H9 (cell line): ENCODE results near the gene PCGF2. TPM values are rescaled to one million over a fixed set of nuclear protein-coding genes. Genes with fewer than 3 reads are reported as not detected.

Source experiments
- DNase-seq: peaks from one replicate; pipeline ENCODE4 v3.0.0-alpha.2; 2017
- H2AFZ ChIP-seq: one replicate; pipeline ENCODE4 v1.6.1; 2013; ENCODE audit warnings: mild to moderate bottlenecking, low read length, control low read depth, moderate library complexity
- H2AK5ac ChIP-seq: 2 replicates; pipeline ENCODE4 v1.6.1; 2013; ENCODE audit warnings: low read length, control low read depth, mixed read lengths; ENCODE audit not compliant: insufficient read length
- H2BK120ac ChIP-seq: one replicate; pipeline ENCODE4 v1.6.1; 2013; ENCODE audit warnings: low read depth, mild to moderate bottlenecking, low read length, control low read depth, inconsistent platforms; ENCODE audit not compliant: poor library complexity, severe bottlenecking
- H2BK12ac ChIP-seq: 2 replicates; pipeline ENCODE4 v1.6.1; 2013; ENCODE audit warnings: low read length, control low read depth, mixed read lengths, low read depth; ENCODE audit not compliant: insufficient read length
- H2BK15ac ChIP-seq: 2 replicates; pipeline ENCODE4 v1.6.1; 2013; ENCODE audit warnings: low read depth, low read length, control low read depth
- H2BK20ac ChIP-seq: one replicate; pipeline ENCODE4 v1.6.1; 2013; ENCODE audit warnings: low read depth, mild to moderate bottlenecking, low read length, control low read depth, inconsistent platforms; ENCODE audit not compliant: poor library complexity, severe bottlenecking
- H2BK5ac ChIP-seq: 2 replicates; pipeline ENCODE4 v1.6.1; 2013; ENCODE audit warnings: low read length, control low read depth, mixed read lengths; ENCODE audit not compliant: insufficient read length
- H3K14ac ChIP-seq: 2 replicates; pipeline ENCODE4 v1.6.1; 2013; ENCODE audit warnings: low read length, control low read depth; ENCODE audit not compliant: insufficient read depth
- H3K18ac ChIP-seq: 2 replicates; pipeline ENCODE4 v1.6.1; 2013; ENCODE audit warnings: low read depth, mild to moderate bottlenecking, mixed read lengths, low read length, control low read depth; ENCODE audit not compliant: insufficient read length
- H3K23ac ChIP-seq: 2 replicates; pipeline ENCODE4 v1.6.1; 2013; ENCODE audit warnings: low read length, control low read depth, mixed read lengths, low read depth; ENCODE audit not compliant: insufficient read length
- H3K23me2 ChIP-seq: 2 replicates; pipeline ENCODE4 v1.6.1; 2013; ENCODE audit warnings: low read depth, mild to moderate bottlenecking, mixed read lengths, low read length, control low read depth; ENCODE audit not compliant: insufficient read length, poor library complexity, severe bottlenecking
- H3K27ac ChIP-seq: 2 replicates; pipeline ENCODE4 v1.5.1; 2013; ENCODE audit warnings: low read length, control low read depth, mixed read lengths, low read depth; ENCODE audit not compliant: insufficient read length
- H3K27me3 ChIP-seq: 2 replicates; pipeline ENCODE4 v1.6.1; 2013; ENCODE audit warnings: low read length, control low read depth, inconsistent platforms; ENCODE audit not compliant: insufficient read depth
- H3K4ac ChIP-seq: 2 replicates; pipeline ENCODE4 v1.6.1; 2013; ENCODE audit warnings: low read depth, mild to moderate bottlenecking, control low read depth, inconsistent platforms, low read length, moderate library complexity
- H3K4me1 ChIP-seq: 2 replicates; pipeline ENCODE4 v1.6.1; 2013; ENCODE audit warnings: low read length, control low read depth, inconsistent platforms; ENCODE audit not compliant: insufficient read depth
- H3K4me2 ChIP-seq: 2 replicates; pipeline ENCODE4 v1.6.1; 2013; ENCODE audit warnings: low read length, control low read depth, mixed read lengths; ENCODE audit not compliant: insufficient read length, insufficient read depth
- H3K56ac ChIP-seq: 2 replicates; pipeline ENCODE4 v1.6.1; 2013; ENCODE audit warnings: low read depth, mild to moderate bottlenecking, mixed read lengths, low read length, control low read depth; ENCODE audit not compliant: insufficient read length
- H3K79me1 ChIP-seq: 2 replicates; pipeline ENCODE4 v1.6.1; 2013; ENCODE audit warnings: low read depth, mild to moderate bottlenecking, moderate library complexity, low read length, control low read depth, inconsistent platforms; ENCODE audit not compliant: insufficient read depth, poor library complexity, severe bottlenecking
- H3K79me2 ChIP-seq: 2 replicates; pipeline ENCODE4 v1.6.1; 2013; ENCODE audit warnings: low read length, control low read depth, inconsistent platforms; ENCODE audit not compliant: insufficient read depth
- H3K9ac ChIP-seq: 2 replicates; pipeline ENCODE4 v1.6.1; 2013; ENCODE audit warnings: low read length, control low read depth, mixed read lengths; ENCODE audit not compliant: insufficient read length; ENCODE audit errors: extremely low read depth
- H3K9me3 ChIP-seq: one replicate; pipeline ENCODE4 v1.6.1; 2013; ENCODE audit warnings: low read depth, low read length, inconsistent platforms; ENCODE audit not compliant: control insufficient read depth
- H3T11ph ChIP-seq: one replicate; pipeline ENCODE4 v1.6.1; 2013; ENCODE audit warnings: mild to moderate bottlenecking, low read length, control low read depth, inconsistent platforms
- H4K20me1 ChIP-seq: one replicate; pipeline ENCODE4 v1.6.1; 2013; ENCODE audit not compliant: control insufficient read depth, insufficient read length, insufficient read depth
- H4K5ac ChIP-seq: 2 replicates; pipeline ENCODE4 v1.6.1; 2013; ENCODE audit warnings: low read depth, mild to moderate bottlenecking, mixed read lengths, low read length, control low read depth; ENCODE audit not compliant: insufficient read length
- H4K8ac ChIP-seq: replicated peaks from 2 replicates; pipeline ENCODE4 v1.6.1; 2013; ENCODE audit warnings: low read length, control low read depth, mixed read lengths, low read depth; ENCODE audit not compliant: insufficient read length
- H4K91ac ChIP-seq: 2 replicates; pipeline ENCODE4 v1.6.1; 2013; ENCODE audit warnings: low read depth, mild to moderate bottlenecking, moderate library complexity, mixed read lengths, low read length, control low read depth; ENCODE audit not compliant: insufficient read length
- H3K27ac Mint-ChIP-seq, 3 experiments: 2 replicates in 2 of 3; 3 replicates in 1 of 3; pipeline ENCODE4 v1.8.0; 2020 to 2021; ENCODE audit warnings: mixed read lengths in 3 of 3, mild to moderate bottlenecking in 1 of 3, moderate library complexity in 1 of 3
- H3K27me3 Mint-ChIP-seq: 2 replicates; pipeline ENCODE4 v1.8.0; 2021; ENCODE audit warnings: low read depth, mild to moderate bottlenecking, moderate library complexity, mixed read lengths
- H3K36me3 Mint-ChIP-seq, 3 experiments: 2 replicates in 2 of 3; 3 replicates in 1 of 3; pipeline ENCODE4 v1.8.0; 2020 to 2021; ENCODE audit warnings: low read depth in 3 of 3, mixed read lengths in 3 of 3; ENCODE audit not compliant: insufficient read depth in 1 of 3
- H3K4me1 Mint-ChIP-seq, 2 experiments: 2 replicates each; pipeline ENCODE4 v1.8.0; 2020; ENCODE audit warnings: mixed read lengths in 2 of 2
- H3K4me3 Mint-ChIP-seq, 2 experiments: 2 replicates in 1 of 2; 3 replicates in 1 of 2; pipeline ENCODE4 v1.8.0; 2020 to 2021; ENCODE audit warnings: mild to moderate bottlenecking in 2 of 2, mixed read lengths in 2 of 2, moderate library complexity in 1 of 2
- H3K9me3 Mint-ChIP-seq, 2 experiments: 2 replicates in 1 of 2; 3 replicates in 1 of 2; pipeline ENCODE4 v1.8.0; 2020; ENCODE audit warnings: mild to moderate bottlenecking in 2 of 2, mixed read lengths in 2 of 2, moderate library complexity in 1 of 2
- WGBS: extraction: QIAGEN DNeasy Blood & Tissue Kit; methylation state at CpG from one replicate; pipeline ENCODE4 v1.1.7; 2013; ENCODE audit warnings: missing lambda C conversion rate, low lambda C conversion rate, mixed read lengths; ENCODE audit not compliant: insufficient read length; ENCODE audit errors: extremely low coverage; 5-methylcytosine and 5-hydroxymethylcytosine counted together
- total RNA-seq: library from RNA; stranded (reverse); gene quantifications from 2 replicates; pipeline ENCODE4 v1.2.1, GENCODE V29; 2021
- TF ChIP-seq, protein P1 (sequence below): fragments of 200-600 bp; sonication (generic); conservative IDR thresholded peaks from 3 replicates; pipeline ENCODE4 v1.8.0; 2021; ENCODE audit warnings: antibody characterized with exemption, mild to moderate bottlenecking

Gene PCGF2
- total RNA-seq, 1 experiment from 2014 or later, result 106 TPM

DNA sequence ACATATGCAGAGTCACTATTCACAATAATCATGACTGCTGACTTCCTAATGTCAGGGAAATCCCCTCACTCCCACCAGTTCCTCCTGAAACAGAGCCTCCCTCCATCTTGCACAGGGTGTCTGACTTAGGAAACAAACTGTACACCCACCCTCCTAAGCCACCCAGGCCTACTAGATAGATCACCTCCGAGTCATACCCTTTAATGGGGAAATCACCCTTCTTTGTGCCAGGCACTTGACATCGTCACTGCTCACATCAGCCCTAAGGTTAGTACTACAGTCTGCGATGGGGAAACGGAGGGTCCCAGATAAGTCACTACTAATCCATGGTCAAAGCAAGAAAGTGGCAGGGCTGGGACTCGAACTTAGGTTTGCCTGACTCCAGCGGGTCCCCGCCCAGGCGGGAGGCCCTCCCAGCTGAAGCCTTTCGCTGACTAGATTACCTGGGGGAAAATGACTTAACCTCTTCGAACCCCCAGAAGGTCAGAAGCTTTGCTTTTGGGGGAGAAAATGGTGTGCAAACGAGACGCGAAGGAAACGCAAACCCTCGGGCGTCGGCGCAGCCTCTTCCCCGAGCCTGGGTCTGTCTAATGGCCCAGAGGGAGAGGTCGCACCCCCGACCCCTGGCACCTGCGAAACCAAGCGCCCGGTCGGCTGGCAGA is 46.5 kb downstream of the PCGF2 start:
- Histone ChIP-seq H3K27me3 (peaks cover 66% of the 10 kb centered on the region), H2BK15ac (no peak overlapping the region), H3K14ac (no peak overlapping the region), H4K5ac (no peak overlapping the region), H2BK12ac (no peak overlapping the region), H2BK5ac (no peak overlapping the region), H3K4ac (no peak overlapping the region), H3K9me3 (no peaks in the 10 kb centered on the region), H3K4me1 (peaks cover under 1% of the 10 kb centered on the region; the same call in 1 of the 2 replicates), H4K20me1 (no peaks in the 10 kb centered on the region), H3K4me2 (peak overlapping the region; percentile 47), H3T11ph (no peak overlapping the region), H3K23me2 (peaks cover 22% of the 10 kb centered on the region), H3K18ac (no peak overlapping the region), H2AK5ac (no peak overlapping the region), H2AFZ (no peak overlapping the region), H3K79me2 (no peaks in the 10 kb centered on the region), H3K79me1 (no peaks in the 10 kb centered on the region), H3K23ac (no peak overlapping the region), H2BK20ac (no peak overlapping the region), H3K56ac (no peak overlapping the region), H4K91ac (no peak overlapping the region), H4K8ac (no peak overlapping the region), H2BK120ac (no peak overlapping the region), H3K27ac (no peak overlapping the region), H3K9ac (no peak overlapping the region)
- Mint-ChIP-seq H3K27me3 (peaks cover 91% of the 10 kb centered on the region), H3K36me3 (no peaks in the 10 kb centered on the region; a peak in 1 of 7 replicates), H3K4me1 (peaks cover 31 to 38% of the 10 kb centered on the region in 2 experiments), H3K4me3 (peak overlapping the region; percentile 50 to 72), H3K27ac (no peak overlapping the region), H3K9me3 (peaks cover 0 to 3% of the 10 kb centered on the region in 2 experiments; a peak in 3 of 5 replicates)
- DNase-seq, result no peak
- WGBS, result no CpG with 5 or more reads among the region's 25 CpGs
- TF ChIP-seq, protein P1, sequence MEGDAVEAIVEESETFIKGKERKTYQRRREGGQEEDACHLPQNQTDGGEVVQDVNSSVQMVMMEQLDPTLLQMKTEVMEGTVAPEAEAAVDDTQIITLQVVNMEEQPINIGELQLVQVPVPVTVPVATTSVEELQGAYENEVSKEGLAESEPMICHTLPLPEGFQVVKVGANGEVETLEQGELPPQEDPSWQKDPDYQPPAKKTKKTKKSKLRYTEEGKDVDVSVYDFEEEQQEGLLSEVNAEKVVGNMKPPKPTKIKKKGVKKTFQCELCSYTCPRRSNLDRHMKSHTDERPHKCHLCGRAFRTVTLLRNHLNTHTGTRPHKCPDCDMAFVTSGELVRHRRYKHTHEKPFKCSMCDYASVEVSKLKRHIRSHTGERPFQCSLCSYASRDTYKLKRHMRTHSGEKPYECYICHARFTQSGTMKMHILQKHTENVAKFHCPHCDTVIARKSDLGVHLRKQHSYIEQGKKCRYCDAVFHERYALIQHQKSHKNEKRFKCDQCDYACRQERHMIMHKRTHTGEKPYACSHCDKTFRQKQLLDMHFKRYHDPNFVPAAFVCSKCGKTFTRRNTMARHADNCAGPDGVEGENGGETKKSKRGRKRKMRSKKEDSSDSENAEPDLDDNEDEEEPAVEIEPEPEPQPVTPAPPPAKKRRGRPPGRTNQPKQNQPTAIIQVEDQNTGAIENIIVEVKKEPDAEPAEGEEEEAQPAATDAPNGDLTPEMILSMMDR, result no peak
